ENCODE data around the gene CFP.
"Not testable (repeated sequence)": the region's sequence is repeated elsewhere in the genome, so short reads cannot be mapped to it uniquely, and the experiment has no call there.

Gene CFP

GRCh38 chrX:47629419-47630200 is at the start of gene CFP:
CFP (minus strand) TSS chrX:47629930; CDS start chrX:47629844, 86 bp downstream.
- no peak for DNase-seq

GRCh38 chrX:47675959-47676859 is 46.5 kb upstream of the CFP start:
- not testable (repeated sequence) for DNase-seq

- no peak for DNase-seq
Observed at GRCh38 chrX:47674776-47675175, 45.0 kb upstream of the CFP start.

- not testable (repeated sequence) for DNase-seq
Observed at GRCh38 chrX:47665797-47666196, 36.1 kb upstream of the CFP start.

- DNase-seq, result no peak
Observed at GRCh38 chrX:47664737-47665136, 35.0 kb upstream of the CFP start.

GRCh38 chrX:47662144-47662657 is 32.5 kb upstream of the CFP start:
- peak; percentile 11 for DNase-seq

- no peak for DNase-seq
Observed at GRCh38 chrX:47661539-47661938, 31.8 kb upstream of the CFP start.

- DNase-seq, result no peak
Observed at GRCh38 chrX:47659421-47659726, 29.6 kb upstream of the CFP start.

- DNase-seq, result peak; percentile 84
Observed at GRCh38 chrX:47658684-47659420, 29.1 kb upstream of the CFP start, which contains the start of gene UXT. UXT (minus strand) TSS chrX:47659180; CDS start chrX:47658927, 253 bp downstream.

- no peak for DNase-seq
Observed at GRCh38 chrX:47658301-47658683, 28.6 kb upstream of the CFP start.

- no peak for DNase-seq
Observed at GRCh38 chrX:47651043-47651905, 21.5 kb upstream of the CFP start.

GRCh38 chrX:47650164-47651042 is 20.7 kb upstream of the CFP start, which contains the start of gene ELK1:
ELK1 (minus strand) TSS chrX:47650563; CDS start chrX:47641441, 9,122 bp downstream.
- peak; percentile 88 for DNase-seq

GRCh38 chrX:47649781-47650163 is 20.0 kb upstream of the CFP start:
- no peak for DNase-seq

- no peak for DNase-seq
Observed at GRCh38 chrX:47649271-47649670, 19.5 kb upstream of the CFP start.

- no peak for DNase-seq
Observed at GRCh38 chrX:47648376-47648775, 18.6 kb upstream of the CFP start.

- DNase-seq, result no peak
Observed at GRCh38 chrX:47646636-47647035, 16.9 kb upstream of the CFP start.

GRCh38 chrX:47645530-47645929 is 15.8 kb upstream of the CFP start:
- DNase-seq, result no peak

- DNase-seq, result no peak
Observed at GRCh38 chrX:47644557-47645091, 14.9 kb upstream of the CFP start.

- DNase-seq, result no peak
Observed at GRCh38 chrX:47643926-47644325, 14.2 kb upstream of the CFP start.

GRCh38 chrX:47638816-47639215 is 9.1 kb upstream of the CFP start:
- no peak for DNase-seq

Measured in T1000 (cell line).